ENCODE data around the gene CACUL1.

DNA sequence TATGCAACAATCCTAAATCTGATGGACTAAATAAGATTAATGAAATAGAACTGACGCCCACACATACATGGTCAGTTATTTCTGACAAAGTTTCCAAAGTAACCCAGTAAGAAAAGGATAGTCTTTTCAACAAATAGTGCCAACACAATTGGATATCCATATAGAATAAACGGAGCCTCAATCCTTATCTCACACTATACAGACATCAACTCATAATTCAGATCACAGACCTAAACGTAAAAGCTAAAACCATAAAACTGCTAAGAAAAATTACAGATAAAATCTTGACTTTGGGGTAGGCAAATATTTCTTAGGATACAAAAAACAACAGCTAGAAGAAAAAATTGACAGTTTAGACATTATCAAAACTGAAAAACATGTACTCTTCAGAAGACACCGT is 8.5 kb downstream of the CACUL1 start:
- TF ChIP-seq, protein P1, sequence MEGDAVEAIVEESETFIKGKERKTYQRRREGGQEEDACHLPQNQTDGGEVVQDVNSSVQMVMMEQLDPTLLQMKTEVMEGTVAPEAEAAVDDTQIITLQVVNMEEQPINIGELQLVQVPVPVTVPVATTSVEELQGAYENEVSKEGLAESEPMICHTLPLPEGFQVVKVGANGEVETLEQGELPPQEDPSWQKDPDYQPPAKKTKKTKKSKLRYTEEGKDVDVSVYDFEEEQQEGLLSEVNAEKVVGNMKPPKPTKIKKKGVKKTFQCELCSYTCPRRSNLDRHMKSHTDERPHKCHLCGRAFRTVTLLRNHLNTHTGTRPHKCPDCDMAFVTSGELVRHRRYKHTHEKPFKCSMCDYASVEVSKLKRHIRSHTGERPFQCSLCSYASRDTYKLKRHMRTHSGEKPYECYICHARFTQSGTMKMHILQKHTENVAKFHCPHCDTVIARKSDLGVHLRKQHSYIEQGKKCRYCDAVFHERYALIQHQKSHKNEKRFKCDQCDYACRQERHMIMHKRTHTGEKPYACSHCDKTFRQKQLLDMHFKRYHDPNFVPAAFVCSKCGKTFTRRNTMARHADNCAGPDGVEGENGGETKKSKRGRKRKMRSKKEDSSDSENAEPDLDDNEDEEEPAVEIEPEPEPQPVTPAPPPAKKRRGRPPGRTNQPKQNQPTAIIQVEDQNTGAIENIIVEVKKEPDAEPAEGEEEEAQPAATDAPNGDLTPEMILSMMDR (IDR thresholded peaks at IDR 0.05): no peak
- TF ChIP-seq EP300 (IDR thresholded peaks at IDR 0.05): no peak
